Activated CD8-positive, alpha-beta memory T cell treated with anti-CD3 and anti-CD28 coated beads for 4 hours (primary cell): Measurements from ENCODE around the gene FGFR2.

ENCODE experiments used
- DNase-seq, 2 donors: peaks; one replicate each; pipeline ENCODE4 v3.0.0-alpha.2; 2020; ENCODE audit warnings: low read depth in 2 of 2

The FGFR2 gene

GRCh38 chr10:121453160-121453559 lies 145.1 kb downstream of the FGFR2 start:
- no peak for DNase-seq

GRCh38 chr10:121452581-121452980 lies 145.7 kb downstream of the FGFR2 start:
- DNase-seq = no peak

- DNase-seq = no peak
Measured at GRCh38 chr10:121450247-121450646, 148.0 kb downstream of the FGFR2 start.

GRCh38 chr10:121449482-121449924 lies 148.7 kb downstream of the FGFR2 start:
- DNase-seq = no peak

- no peak for DNase-seq
Measured at GRCh38 chr10:121448766-121449421, 149.3 kb downstream of the FGFR2 start.

- no peak for DNase-seq
Measured at GRCh38 chr10:121444520-121445165, 153.6 kb downstream of the FGFR2 start.

GRCh38 chr10:121442086-121442935 lies 155.9 kb downstream of the FGFR2 start:
- no peak for DNase-seq

- no peak for DNase-seq
Measured at GRCh38 chr10:121440461-121440860, 157.8 kb downstream of the FGFR2 start.

- no peak for DNase-seq
Measured at GRCh38 chr10:121438333-121438732, 159.9 kb downstream of the FGFR2 start.

GRCh38 chr10:121437596-121437995 lies 160.6 kb downstream of the FGFR2 start:
- DNase-seq = no peak

GRCh38 chr10:121436630-121437341 lies 161.5 kb downstream of the FGFR2 start:
- no peak for DNase-seq

GRCh38 chr10:121436281-121436629 lies 162.0 kb downstream of the FGFR2 start:
- no peak for DNase-seq

- no peak for DNase-seq
Measured at GRCh38 chr10:121435099-121435875, 163.0 kb downstream of the FGFR2 start.

- DNase-seq = no peak
Measured at GRCh38 chr10:121433965-121434364, 164.3 kb downstream of the FGFR2 start.

- DNase-seq = no peak
Measured at GRCh38 chr10:121428867-121429266, 169.4 kb downstream of the FGFR2 start.
